ENCODE measurements around the gene MRTFA.

- TF ChIP-seq, protein P1, sequence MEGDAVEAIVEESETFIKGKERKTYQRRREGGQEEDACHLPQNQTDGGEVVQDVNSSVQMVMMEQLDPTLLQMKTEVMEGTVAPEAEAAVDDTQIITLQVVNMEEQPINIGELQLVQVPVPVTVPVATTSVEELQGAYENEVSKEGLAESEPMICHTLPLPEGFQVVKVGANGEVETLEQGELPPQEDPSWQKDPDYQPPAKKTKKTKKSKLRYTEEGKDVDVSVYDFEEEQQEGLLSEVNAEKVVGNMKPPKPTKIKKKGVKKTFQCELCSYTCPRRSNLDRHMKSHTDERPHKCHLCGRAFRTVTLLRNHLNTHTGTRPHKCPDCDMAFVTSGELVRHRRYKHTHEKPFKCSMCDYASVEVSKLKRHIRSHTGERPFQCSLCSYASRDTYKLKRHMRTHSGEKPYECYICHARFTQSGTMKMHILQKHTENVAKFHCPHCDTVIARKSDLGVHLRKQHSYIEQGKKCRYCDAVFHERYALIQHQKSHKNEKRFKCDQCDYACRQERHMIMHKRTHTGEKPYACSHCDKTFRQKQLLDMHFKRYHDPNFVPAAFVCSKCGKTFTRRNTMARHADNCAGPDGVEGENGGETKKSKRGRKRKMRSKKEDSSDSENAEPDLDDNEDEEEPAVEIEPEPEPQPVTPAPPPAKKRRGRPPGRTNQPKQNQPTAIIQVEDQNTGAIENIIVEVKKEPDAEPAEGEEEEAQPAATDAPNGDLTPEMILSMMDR (IDR thresholded peaks at IDR 0.05) = no peak
- no peak for TF ChIP-seq EZH2 (IDR thresholded peaks at IDR 0.05)
These were observed 69.4 kb downstream of the MRTFA start for GRCh38 chr22:40567106-40567505.
